ENCODE data around the gene LRPPRC. TPM values are rescaled to one million over a fixed set of nuclear protein-coding genes. Genes with fewer than 3 reads are reported as not detected.

Gene LRPPRC
- total and polyA plus RNA-seq, 10 of the 15 experiments (the other 5 are each of a cell fraction or from before 2014, with no cell fraction given) = 34.1 to 152 (median 97.0) TPM

GRCh38 chr2:44004735-44005602 is 9.2 kb upstream of the LRPPRC start:
- no peak for FAIRE-seq
- intact Hi-C loops (cut with micrococcal nuclease; ENCODE audit: unreplicated experiment) = no loop called here
- Histone ChIP-seq H3K27ac (ENCODE audit: control insufficient read depth, insufficient read depth) (no peak overlapping the region), H3K9ac (ENCODE audit: control insufficient read depth, insufficient read depth, low read length) (no peak overlapping the region), H3K79me2 (ENCODE audit: control insufficient read depth, insufficient read depth, low read length) (no peaks in the 10 kb centered on the region), H3K4me2 (ENCODE audit: control insufficient read depth, insufficient read depth) (no peak overlapping the region), H3K4me1 (ENCODE audit: control insufficient read depth, insufficient read depth, low read length) (no peaks in the 10 kb centered on the region), H3K4me3 (no peak overlapping the region), H4K20me1 (ENCODE audit: control insufficient read depth, insufficient read depth) (no peaks in the 10 kb centered on the region), H2AFZ (ENCODE audit: control insufficient read depth, low read depth, low read length) (no peak overlapping the region; the same call in 1 of the 2 replicates), H3K9me3 (replicated peaks; ENCODE audit: control insufficient read depth, insufficient read depth, low read length) (no peaks in the 10 kb centered on the region), H3K27me3 (replicated peaks in 1 of 2; ENCODE audit: control insufficient read depth in 2 of 2, insufficient read depth in 2 of 2, low read length in 1 of 2) (no peaks in the 10 kb centered on the region; a peak in 1 of 4 replicates), H3K36me3 (ENCODE audit: control insufficient read depth in 2 of 2, insufficient read depth in 2 of 2, low read length in 1 of 2) (no peaks in the 10 kb centered on the region)
- no peak for TF ChIP-seq JUND (IDR thresholded peaks at IDR 0.05; ENCODE audit: low read depth, low read length)
- TF ChIP-seq ELK1 (IDR thresholded peaks at IDR 0.05; ENCODE audit: low read depth, low read length) = no peak
- no peak for TF ChIP-seq ASH2L (IDR thresholded peaks at IDR 0.05; ENCODE audit: borderline replicate concordance, low read depth)
- TF ChIP-seq NFYB (IDR thresholded peaks at IDR 0.05; ENCODE audit: insufficient read depth, low read depth, low read length) = no peak
- TF ChIP-seq ZBTB11 (CRISPR knock-in tag; IDR thresholded peaks at IDR 0.05) = no peak
- TF ChIP-seq SP1 (IDR thresholded peaks at IDR 0.05; ENCODE audit: low read depth, low read length) = no peak
- TF ChIP-seq ZZZ3 (IDR thresholded peaks at IDR 0.05; ENCODE audit: control insufficient read depth, insufficient read length, low read depth) = no peak
- 14% methylated on average over 3 of the region's 3 CpGs for WGBS (ENCODE audit: insufficient coverage, insufficient replicate concordance, low lambda C conversion rate, missing lambda C conversion rate)
- in situ Hi-C loops (cut with MboI) = no loop called here
- RAD21 ChIA-PET (ENCODE audit: unreplicated experiment) = no interaction called here
- peak; percentile 38; the same call in 1 of the 3 replicates for ATAC-seq
- CTCF ChIA-PET = no interaction called here
- DNase-seq (ENCODE audit: low read depth, low spot score) = no peak
- no TSS peak for BruUV-seq (replicated peaks)
- SMC1A ChIA-PET (ENCODE audit: uncharacterized antibody, unreplicated experiment) = no interaction called here
- POLR2A ChIA-PET = no interaction called here
